IPS DF 6.9 (cell line): ENCODE data around the gene REPS2.

Experiments
- DNase-seq: peaks from one replicate; pipeline ENCODE4 v3.0.0-alpha.2; 2013; ENCODE audit warnings: low read depth, low spot score
- H3K27ac ChIP-seq: one replicate; pipeline ENCODE4 v1.5.1; 2013; ENCODE audit warnings: low read length, control low read depth
- H3K27me3 ChIP-seq: 2 replicates; pipeline ENCODE4 v1.6.1; 2013; ENCODE audit warnings: mild to moderate bottlenecking, low read length; ENCODE audit not compliant: control insufficient read depth, insufficient read depth
- H3K36me3 ChIP-seq: 2 replicates; pipeline ENCODE4 v1.6.1; 2013; ENCODE audit warnings: low read length; ENCODE audit not compliant: control insufficient read depth, insufficient read depth
- H3K4me1 ChIP-seq: 2 replicates; pipeline ENCODE4 v1.6.1; 2013; ENCODE audit warnings: low read length; ENCODE audit not compliant: control insufficient read depth, insufficient read depth
- H3K4me3 ChIP-seq: 2 replicates; pipeline ENCODE4 v1.5.1; 2013; ENCODE audit warnings: mild to moderate bottlenecking, low read length
- H3K9me3 ChIP-seq: 2 replicates; pipeline ENCODE4 v1.6.1; 2013; ENCODE audit warnings: low read length, inconsistent platforms; ENCODE audit not compliant: control insufficient read depth, insufficient read depth
- WGBS: extraction: QIAGEN DNeasy Blood & Tissue Kit; methylation state at CpG from one replicate; pipeline ENCODE4 v1.1.7; 2013; ENCODE audit warnings: mixed read lengths, missing lambda C conversion rate; ENCODE audit not compliant: insufficient read length, insufficient coverage; 5-methylcytosine and 5-hydroxymethylcytosine counted together

The REPS2 gene

DNA sequence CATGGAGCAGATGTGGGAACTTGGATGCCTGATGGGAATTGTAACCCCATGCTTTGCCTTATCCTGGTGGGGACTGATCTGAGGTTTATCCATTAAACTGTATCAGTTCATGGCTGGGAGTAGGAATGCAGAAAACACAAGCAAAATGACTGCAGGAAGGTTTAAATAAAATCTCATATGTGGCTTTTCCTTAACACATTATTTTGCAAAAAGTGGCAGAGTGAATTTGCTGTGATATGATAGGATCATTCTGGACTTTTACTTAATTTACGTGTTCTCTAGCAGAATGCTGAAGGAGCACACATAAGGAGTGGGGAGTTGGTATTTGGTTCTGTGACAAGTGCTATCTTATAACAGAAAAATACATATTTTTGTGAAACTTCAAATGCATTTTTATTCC is 34.8 kb downstream of the REPS2 start:
- Histone ChIP-seq H3K36me3 (no peaks in the 10 kb centered on the region), H3K4me1 (no peaks in the 10 kb centered on the region), H3K27ac (no peak overlapping the region), H3K9me3 (no peaks in the 10 kb centered on the region), H3K27me3 (no peaks in the 10 kb centered on the region), H3K4me3 (no peak overlapping the region)
- WGBS = no CpG with 5 or more reads among the region's 1 CpG
- no peak for DNase-seq

GRCh38 chrX:16981980-16982379 is 35.5 kb downstream of the REPS2 start:
- H3K9me3 ChIP-seq = no peaks in the 10 kb centered on the region
- no peak for DNase-seq
- H3K4me1 ChIP-seq = no peaks in the 10 kb centered on the region
- H3K36me3 ChIP-seq = no peaks in the 10 kb centered on the region
- H3K27me3 ChIP-seq = no peaks in the 10 kb centered on the region
- no peak overlapping the region for H3K4me3 ChIP-seq
- no peak overlapping the region for H3K27ac ChIP-seq

- no peaks in the 10 kb centered on the region for H3K4me1 ChIP-seq
- no peaks in the 10 kb centered on the region for H3K9me3 ChIP-seq
- no peaks in the 10 kb centered on the region for H3K36me3 ChIP-seq
- no peaks in the 10 kb centered on the region for H3K27me3 ChIP-seq
- WGBS = no CpG with 5 or more reads among the region's 1 CpG
- no peak overlapping the region for H3K4me3 ChIP-seq
- H3K27ac ChIP-seq = no peak overlapping the region
- no peak for DNase-seq
Observed at GRCh38 chrX:16983051-16983450, 36.6 kb downstream of the REPS2 start.

DNA sequence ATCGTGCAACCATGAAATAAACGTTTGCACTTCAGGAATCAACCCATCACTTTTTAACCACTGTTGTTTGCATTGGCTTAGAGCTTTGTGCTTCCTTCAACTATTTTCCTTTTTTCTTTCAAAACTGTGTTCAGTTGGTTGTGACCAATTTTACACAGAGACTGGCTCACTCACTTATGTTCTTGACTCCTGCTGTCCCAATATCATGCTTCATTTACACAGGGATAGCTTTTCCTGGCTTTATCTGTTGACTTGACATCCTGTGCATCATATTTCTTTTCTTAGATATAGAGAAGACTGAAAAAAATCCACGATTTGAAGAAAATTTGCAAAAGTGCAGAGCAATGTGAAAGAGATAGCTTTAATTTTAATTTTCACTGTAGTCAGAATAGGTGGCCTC is 38.8 kb downstream of the REPS2 start:
- no peak for DNase-seq
- Histone ChIP-seq H3K36me3 (no peaks in the 10 kb centered on the region), H3K4me1 (no peaks in the 10 kb centered on the region), H3K9me3 (no peaks in the 10 kb centered on the region), H3K4me3 (no peak overlapping the region), H3K27me3 (no peaks in the 10 kb centered on the region), H3K27ac (no peak overlapping the region)
- WGBS = no CpG with 5 or more reads among the region's 3 CpGs

DNA sequence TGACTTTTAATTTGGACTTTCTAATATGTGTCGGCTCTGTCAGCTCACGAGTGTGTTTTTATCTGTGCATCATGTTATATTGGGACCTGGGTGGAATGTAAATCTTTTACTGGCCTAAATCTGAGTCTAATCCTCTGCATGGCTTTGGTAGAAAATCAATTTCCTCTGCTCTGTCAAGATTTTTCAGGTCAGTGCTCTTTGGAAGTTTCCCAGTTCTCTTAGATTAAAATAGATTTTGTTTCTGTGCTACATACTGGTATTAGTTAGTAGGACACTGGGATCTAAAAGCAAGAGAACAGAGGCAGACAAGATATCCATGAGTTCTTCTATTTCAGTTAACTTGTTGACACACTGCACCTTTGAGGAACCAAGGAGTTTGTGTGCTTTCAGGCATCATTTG is 39.7 kb downstream of the REPS2 start:
- H3K4me3 ChIP-seq = no peak overlapping the region
- H3K4me1 ChIP-seq = no peaks in the 10 kb centered on the region
- WGBS = no CpG with 5 or more reads among the region's 2 CpGs
- no peaks in the 10 kb centered on the region for H3K36me3 ChIP-seq
- H3K27ac ChIP-seq = no peak overlapping the region
- no peaks in the 10 kb centered on the region for H3K27me3 ChIP-seq
- H3K9me3 ChIP-seq = no peaks in the 10 kb centered on the region
- no peak for DNase-seq

DNA sequence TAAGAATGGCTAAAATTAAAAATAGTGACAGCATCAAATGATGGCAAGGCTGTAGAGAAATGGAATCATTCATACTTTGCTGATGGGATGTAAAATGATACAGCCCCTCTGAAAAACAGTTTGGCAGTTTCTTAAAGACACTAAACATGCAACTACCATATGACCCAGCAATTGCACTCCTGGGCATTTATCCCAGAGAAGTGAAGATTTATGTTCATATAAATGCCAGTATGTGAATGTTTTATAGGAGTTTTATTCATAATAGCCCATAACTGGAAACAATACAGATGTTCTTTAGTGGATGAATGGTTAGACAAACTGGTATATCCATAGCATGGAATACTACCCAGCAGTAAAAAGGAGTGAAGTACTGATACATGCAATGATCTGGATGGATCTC is 43.3 kb downstream of the REPS2 start:
- no peak for DNase-seq
- H3K4me1 ChIP-seq = no peaks in the 10 kb centered on the region

GRCh38 chrX:16990839-16991238 is 44.4 kb downstream of the REPS2 start:
- Histone ChIP-seq H3K27ac (no peak overlapping the region), H3K9me3 (no peaks in the 10 kb centered on the region), H3K36me3 (no peaks in the 10 kb centered on the region), H3K27me3 (no peaks in the 10 kb centered on the region), H3K4me3 (no peak overlapping the region), H3K4me1 (no peaks in the 10 kb centered on the region)
- WGBS = no CpG with 5 or more reads among the region's 2 CpGs
- DNase-seq = no peak

More for the DNA sequence above, 43.3 kb downstream of the REPS2 start:
- Histone ChIP-seq H3K27ac (no peak overlapping the region), H3K4me3 (no peak overlapping the region), H3K27me3 (no peaks in the 10 kb centered on the region), H3K9me3 (no peaks in the 10 kb centered on the region), H3K36me3 (no peaks in the 10 kb centered on the region)

- no peaks in the 10 kb centered on the region for H3K36me3 ChIP-seq
- no CpG with 5 or more reads among the region's 3 CpGs for WGBS
- no peaks in the 10 kb centered on the region for H3K4me1 ChIP-seq
- H3K9me3 ChIP-seq = no peaks in the 10 kb centered on the region; the same call in 1 of the 2 replicates
- H3K27ac ChIP-seq = no peak overlapping the region
- no peak overlapping the region for H3K4me3 ChIP-seq
- DNase-seq = no peak
- H3K27me3 ChIP-seq = no peaks in the 10 kb centered on the region
Observed at GRCh38 chrX:16992445-16992844, 46.0 kb downstream of the REPS2 start.

GRCh38 chrX:16992951-16993350 is 46.5 kb downstream of the REPS2 start:
- H3K4me1 ChIP-seq = no peaks in the 10 kb centered on the region
- H3K27me3 ChIP-seq = no peaks in the 10 kb centered on the region
- no peak overlapping the region for H3K4me3 ChIP-seq
- no peak overlapping the region for H3K27ac ChIP-seq
- no peak for DNase-seq
- WGBS = no CpG with 5 or more reads among the region's 2 CpGs
- no peaks in the 10 kb centered on the region for H3K36me3 ChIP-seq
- H3K9me3 ChIP-seq = no peaks in the 10 kb centered on the region; the same call in 1 of the 2 replicates

DNA sequence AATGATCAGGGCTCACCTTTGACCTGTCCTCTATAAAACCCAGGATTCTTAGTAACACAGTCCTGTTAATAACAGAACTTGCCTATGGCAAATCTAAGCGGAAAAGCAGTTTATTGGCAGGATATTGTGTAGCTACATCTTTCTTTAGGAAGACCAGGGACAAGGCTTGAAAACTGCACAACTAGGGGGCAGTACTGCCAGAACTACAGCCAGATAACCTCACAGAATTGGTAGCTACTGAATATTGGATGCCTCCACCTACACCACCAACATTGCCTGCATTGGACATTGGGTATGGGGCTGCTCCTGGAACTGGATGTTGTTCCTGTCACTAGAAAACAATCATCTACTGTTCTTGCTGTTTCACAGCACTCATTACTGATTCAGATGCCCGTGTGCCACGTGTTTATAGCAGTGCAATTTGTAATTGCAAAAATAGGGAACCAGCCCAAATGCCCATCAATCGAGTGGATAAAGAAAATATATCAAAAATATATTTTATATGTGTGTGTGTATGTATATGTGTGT is 47.4 kb downstream of the REPS2 start:
- no CpG with 5 or more reads among the region's 4 CpGs for WGBS
- Histone ChIP-seq H3K4me1 (no peaks in the 10 kb centered on the region), H3K4me3 (no peak overlapping the region), H3K27ac (no peak overlapping the region), H3K36me3 (no peaks in the 10 kb centered on the region), H3K9me3 (no peaks in the 10 kb centered on the region; the same call in 1 of the 2 replicates), H3K27me3 (no peaks in the 10 kb centered on the region)
- no peak for DNase-seq

- Histone ChIP-seq H3K36me3 (no peaks in the 10 kb centered on the region), H3K27me3 (no peaks in the 10 kb centered on the region), H3K9me3 (no peaks in the 10 kb centered on the region; the same call in 1 of the 2 replicates), H3K4me3 (no peak overlapping the region), H3K27ac (no peak overlapping the region), H3K4me1 (no peaks in the 10 kb centered on the region)
- WGBS = no CpG with 5 or more reads among the region's 2 CpGs
- DNase-seq = no peak
Observed at GRCh38 chrX:16994736-16995135, 48.3 kb downstream of the REPS2 start.
